Measurements from ENCODE around the gene CCNY.

GRCh38 chr10:35367107-35367859 lies 31.0 kb downstream of the CCNY start:
- TF ChIP-seq CTCF (conservative IDR thresholded peaks at IDR 0.05; ENCODE audit: low read length) (no peak), EZH2phosphoT487 (IDR thresholded peaks at IDR 0.05; ENCODE audit: borderline replicate concordance, low read depth, low read length) (no peak)

Data from OCI-LY7 (cell line).